Common myeloid progenitor, CD34-positive (primary cell): ENCODE measurements around the gene ADAMTS13.
"Not testable (repeated sequence)": the region's sequence is repeated elsewhere in the genome, so short reads cannot be mapped to it uniquely, and the experiment has no call there.

Experiments
- CTCF ChIA-PET: fragments of 350-600 bp; sonication (Branson Sonifier 250); formaldehyde crosslinking; loops from one replicate; lab custom pipeline; 2021; ENCODE audit warnings: antibody characterized with exemption; lab: Charles Lee
- POLR2A ChIA-PET: fragments of 350-600 bp; sonication (Branson Sonifier 250); formaldehyde crosslinking; loops from one replicate; lab custom pipeline; 2021; ENCODE audit warnings: antibody characterized with exemption; lab: Charles Lee
- DNase-seq, 3 donors: peaks; one replicate each; pipeline versions ENCODE4 v3.0.0 to v3.0.0-alpha.2; 2013
- H3K27ac ChIP-seq, 2 experiments: 1 replicate in 1 of 2; 2 replicates in 1 of 2; pipeline ENCODE4 v1.7.0; 2013; ENCODE audit warnings: inconsistent platforms in 2 of 2, low read length in 2 of 2, mild to moderate bottlenecking in 2 of 2, low read depth in 1 of 2, moderate library complexity in 1 of 2; ENCODE audit not compliant: severe bottlenecking in 2 of 2, insufficient read depth in 1 of 2, poor library complexity in 1 of 2
- H3K27me3 ChIP-seq, 5 experiments: replicated peaks in 2 of 5; 1 replicate in 3 of 5; 2 replicates in 2 of 5; pipeline versions ENCODE4 v1.6.1 to v1.7.0; 2013; ENCODE audit warnings: low read length in 4 of 5, mild to moderate bottlenecking in 2 of 5, moderate library complexity in 2 of 5, inconsistent platforms in 1 of 5; ENCODE audit not compliant: insufficient read depth in 5 of 5, control insufficient read depth in 4 of 5
- H3K36me3 ChIP-seq, 4 experiments: 1 replicate in 2 of 4; 2 replicates in 2 of 4; pipeline versions ENCODE4 v1.6.1 to v1.7.0; 2013; ENCODE audit warnings: low read length in 3 of 4, control low read depth in 1 of 4, mild to moderate bottlenecking in 1 of 4; ENCODE audit not compliant: control insufficient read depth in 4 of 4, insufficient read depth in 4 of 4
- H3K4me1 ChIP-seq, 4 experiments: 1 replicate in 3 of 4; 2 replicates in 1 of 4; pipeline versions ENCODE4 v1.6.1 to v1.7.1; 2013; ENCODE audit warnings: low read length in 3 of 4, mild to moderate bottlenecking in 3 of 4, control low read depth in 1 of 4, inconsistent platforms in 1 of 4, moderate library complexity in 1 of 4; ENCODE audit not compliant: control insufficient read depth in 4 of 4, insufficient read depth in 4 of 4; ENCODE audit errors: control extremely low read depth in 1 of 4
- H3K4me3 ChIP-seq, 7 experiments: 1 replicate in 4 of 7; 2 replicates in 3 of 7; pipeline versions ENCODE4 v1.5.1 to v1.7.0; 2013; ENCODE audit warnings: mild to moderate bottlenecking in 7 of 7, low read length in 6 of 7, moderate library complexity in 6 of 7, inconsistent platforms in 2 of 7, low read depth in 2 of 7, control low read depth in 1 of 7; ENCODE audit not compliant: insufficient read depth in 4 of 7, control insufficient read depth in 1 of 7; ENCODE audit errors: extremely low read depth in 1 of 7
- H3K9me3 ChIP-seq, 5 experiments: 1 replicate in 4 of 5; 2 replicates in 1 of 5; pipeline versions ENCODE4 v1.6.1 to v1.7.1; 2013; ENCODE audit warnings: low read length in 4 of 5, mild to moderate bottlenecking in 2 of 5, inconsistent platforms in 1 of 5, low read depth in 1 of 5, moderate library complexity in 1 of 5; ENCODE audit not compliant: control insufficient read depth in 4 of 5, insufficient read depth in 2 of 5; ENCODE audit errors: control extremely low read depth in 1 of 5
- WGBS: methylation state at CpG from one replicate; pipeline ENCODE4 v1.1.5; 2013; ENCODE audit not compliant: insufficient coverage; 5-methylcytosine and 5-hydroxymethylcytosine counted together

The ADAMTS13 gene

DNA sequence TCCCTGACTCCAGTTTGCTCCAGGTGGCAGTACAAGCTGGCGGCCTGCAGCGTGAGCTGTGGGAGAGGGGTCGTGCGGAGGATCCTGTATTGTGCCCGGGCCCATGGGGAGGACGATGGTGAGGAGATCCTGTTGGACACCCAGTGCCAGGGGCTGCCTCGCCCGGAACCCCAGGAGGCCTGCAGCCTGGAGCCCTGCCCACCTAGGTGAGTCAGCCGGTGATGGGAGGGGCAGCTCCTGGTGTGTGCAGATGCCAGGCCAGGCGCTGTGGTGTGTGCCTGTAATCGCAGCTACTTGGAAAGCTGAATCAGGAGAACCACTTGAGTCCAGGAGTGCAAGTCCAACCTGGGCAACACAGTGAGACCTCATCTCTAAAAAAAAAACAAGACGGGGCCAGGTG is 27.6 kb downstream of the ADAMTS13 start:
- DNase-seq, result no peak
- CTCF ChIA-PET, result no interaction called here
- Histone ChIP-seq H3K27me3 (peaks cover 0 to 1% (median 0%) of the 10 kb centered on the region in 5 experiments), H3K27ac (no peak overlapping the region), H3K9me3 (no peaks in the 10 kb centered on the region), H3K36me3 (no peaks in the 10 kb centered on the region), H3K4me3 (no peak overlapping the region), H3K4me1 (peaks cover 0 to 3% (median 0%) of the 10 kb centered on the region in 4 experiments)
- WGBS, result 97% methylated on average over 11 of the region's 12 CpGs
- POLR2A ChIA-PET, result no interaction called here

DNA sequence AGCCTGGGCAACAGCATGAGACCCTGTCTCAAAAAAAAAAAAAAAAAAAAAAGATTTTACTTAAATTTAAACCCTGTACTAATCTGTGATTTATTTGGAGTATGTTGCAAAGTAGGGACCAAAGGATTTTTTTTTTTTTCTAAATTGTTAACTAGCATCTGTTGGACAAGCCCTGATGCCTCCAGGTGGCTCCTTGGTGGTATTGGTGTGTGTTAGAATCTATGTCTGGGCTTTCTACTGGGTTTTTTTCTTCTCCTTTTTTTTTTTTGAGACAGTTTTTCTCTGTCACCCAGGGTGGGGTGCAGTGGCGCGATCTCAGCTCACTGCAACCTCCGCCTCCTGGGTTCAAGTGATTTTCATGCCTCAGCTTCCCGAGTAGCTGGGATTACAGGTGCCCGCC is 29.7 kb downstream of the ADAMTS13 start:
- H3K9me3 ChIP-seq, H3K4me3 ChIP-seq, H3K27me3 ChIP-seq, H3K27ac ChIP-seq, H3K36me3 ChIP-seq, POLR2A ChIA-PET, H3K4me1 ChIP-seq: not testable (repeated sequence)
- DNase-seq, result peak in 2 of 3 donors; percentile 31 to 45
- CTCF ChIA-PET, result interaction anchor here (1.4 kb wide), 1 partner anchor 19 kb away, joined by 3 read pairs; no protein-coding TSS in a partner anchor
- WGBS, result 100% methylated on average over 5 of the region's 5 CpGs

DNA sequence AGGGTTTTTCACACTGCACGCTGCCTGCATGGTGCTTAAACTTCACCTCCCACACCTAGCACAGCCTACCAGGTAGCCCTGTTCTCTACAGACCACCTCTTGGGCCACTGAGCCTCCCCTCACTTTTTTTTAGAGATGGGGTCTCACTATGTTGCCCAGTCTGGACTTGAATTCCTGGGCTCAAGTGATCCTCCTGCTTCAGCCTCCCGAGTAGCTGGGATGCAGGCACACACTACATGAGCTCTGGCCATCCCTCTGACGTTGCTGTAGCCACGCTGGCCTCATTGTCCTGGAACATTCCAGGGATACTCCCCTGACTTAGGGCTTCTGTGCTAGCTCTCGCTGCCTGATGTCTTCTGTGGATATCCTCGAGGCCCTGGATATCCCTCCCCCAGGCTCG is 30.4 kb downstream of the ADAMTS13 start:
- WGBS, result 96% methylated on average over 7 of the region's 7 CpGs
- ChIA-PET CTCF (no interaction called here), POLR2A (no interaction called here)
- Histone ChIP-seq H3K27ac (no peak overlapping the region), H3K4me1 (peaks cover 0 to 3% (median 0%) of the 10 kb centered on the region in 4 experiments), H3K9me3 (no peaks in the 10 kb centered on the region), H3K36me3 (no peaks in the 10 kb centered on the region), H3K27me3 (peaks cover 0 to 1% (median 0%) of the 10 kb centered on the region in 5 experiments), H3K4me3 (no peak overlapping the region)
- no peak for DNase-seq

DNA sequence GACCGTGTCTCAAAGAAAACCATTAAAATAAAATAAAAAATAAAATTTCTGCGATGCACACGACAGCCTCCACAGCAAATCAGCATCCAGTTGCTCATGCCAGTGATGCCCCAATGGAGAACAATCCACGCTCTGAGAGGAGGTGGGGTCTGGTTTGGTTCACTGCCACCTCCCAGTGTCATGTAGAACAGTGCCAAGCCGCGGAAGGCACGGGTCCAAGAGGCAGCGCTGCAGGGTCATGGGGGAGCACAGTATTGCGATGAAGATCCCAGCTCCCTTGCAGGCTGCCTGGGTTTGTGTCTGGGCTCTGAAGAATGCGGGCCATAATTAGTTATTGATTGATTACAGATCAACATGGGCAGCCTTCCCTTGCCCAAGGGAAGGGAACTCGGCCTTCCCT is 31.5 kb downstream of the ADAMTS13 start:
- CTCF ChIA-PET, result interaction anchor here (0.8 to 1.6 kb wide), 2 partner anchors 9 to 21 kb away, joined by 3 read pairs; no protein-coding TSS in a partner anchor
- 94% methylated on average over 7 of the region's 11 CpGs for WGBS

DNA sequence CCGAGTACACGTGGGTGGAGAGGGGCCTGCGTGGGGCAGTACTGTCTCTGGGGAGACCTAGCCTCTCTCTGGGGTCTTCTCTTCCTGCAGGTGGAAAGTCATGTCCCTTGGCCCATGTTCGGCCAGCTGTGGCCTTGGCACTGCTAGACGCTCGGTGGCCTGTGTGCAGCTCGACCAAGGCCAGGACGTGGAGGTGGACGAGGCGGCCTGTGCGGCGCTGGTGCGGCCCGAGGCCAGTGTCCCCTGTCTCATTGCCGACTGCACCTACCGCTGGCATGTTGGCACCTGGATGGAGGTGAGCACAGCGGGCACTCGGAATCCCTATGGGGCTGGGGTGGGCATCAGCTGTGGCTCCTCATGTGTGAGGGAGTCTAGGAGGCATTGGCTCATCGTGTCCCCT is 32.2 kb downstream of the ADAMTS13 start:
- Histone ChIP-seq H3K9me3 (no peaks in the 10 kb centered on the region), H3K36me3 (no peaks in the 10 kb centered on the region), H3K27me3 (no peaks in the 10 kb centered on the region), H3K4me3 (no peak overlapping the region), H3K27ac (no peak overlapping the region), H3K4me1 (peaks cover 3 to 11% (median 9%) of the 10 kb centered on the region in 4 experiments)
- ChIA-PET POLR2A (interaction anchor here (1.0 kb wide), 1 partner anchor 216 kb away, joined by 3 read pairs; no protein-coding TSS in a partner anchor), CTCF (interaction anchor here (1.0 to 2.7 kb wide), 5 partner anchors 9 to 267 kb away, joined by 3 to 11 read pairs (median 4); no protein-coding TSS in a partner anchor)
- 96% methylated on average over 18 of the region's 19 CpGs for WGBS
- no peak for DNase-seq

More for the DNA sequence above, 31.5 kb downstream of the ADAMTS13 start:
- H3K27me3 ChIP-seq, result peaks cover 0 to 1% (median 0%) of the 10 kb centered on the region in 5 experiments
- peaks cover 0 to 4% (median 2%) of the 10 kb centered on the region in 4 experiments for H3K4me1 ChIP-seq
- H3K27ac ChIP-seq, result no peak overlapping the region
- POLR2A ChIA-PET, result interaction anchor here (1.0 kb wide), 1 partner anchor 215 kb away, joined by 3 read pairs; no protein-coding TSS in a partner anchor
- H3K9me3 ChIP-seq, result no peaks in the 10 kb centered on the region
- H3K4me3 ChIP-seq, result no peak overlapping the region
- no peaks in the 10 kb centered on the region for H3K36me3 ChIP-seq
- DNase-seq, result no peak

DNA sequence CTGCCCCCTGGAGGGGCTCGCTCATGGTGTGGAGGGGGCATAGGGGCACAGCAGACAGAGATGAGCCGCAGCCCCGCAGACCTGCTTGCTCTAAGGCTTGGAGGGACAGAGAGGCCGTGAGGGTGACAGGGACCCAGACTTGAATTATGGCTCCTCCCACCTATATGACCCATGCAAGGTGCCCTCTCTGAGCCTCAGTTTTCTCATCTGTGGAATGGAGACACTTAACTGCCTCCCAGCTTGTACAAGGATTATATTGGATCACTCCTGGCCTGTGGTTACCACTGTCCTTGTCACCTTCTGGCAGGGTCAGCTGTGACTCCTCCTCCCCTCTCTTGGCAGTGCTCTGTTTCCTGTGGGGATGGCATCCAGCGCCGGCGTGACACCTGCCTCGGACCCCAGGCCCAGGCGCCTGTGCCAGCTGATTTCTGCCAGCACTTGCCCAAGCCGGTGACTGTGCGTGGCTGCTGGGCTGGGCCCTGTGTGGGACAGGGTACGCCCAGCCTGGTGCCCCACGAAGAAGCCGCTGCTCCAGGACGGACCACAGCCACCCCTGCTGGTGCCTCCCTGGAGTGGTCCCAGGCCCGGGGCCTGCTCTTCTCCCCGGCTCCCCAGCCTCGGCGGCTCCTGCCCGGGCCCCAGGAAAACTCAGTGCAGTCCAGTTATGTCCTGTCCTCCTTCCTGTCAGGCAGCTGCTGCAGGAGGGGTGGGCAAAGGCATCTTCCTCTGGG is 32.9 kb downstream of the ADAMTS13 start:
- H3K4me3 ChIP-seq, result no peak overlapping the region
- H3K9me3 ChIP-seq, result no peaks in the 10 kb centered on the region
- H3K4me1 ChIP-seq, result peaks cover 3 to 12% (median 10%) of the 10 kb centered on the region in 4 experiments
- H3K27me3 ChIP-seq, result no peaks in the 10 kb centered on the region
- ChIA-PET POLR2A (no interaction called here), CTCF (interaction anchor here (0.9 to 2.7 kb wide), 7 partner anchors 8 to 268 kb away, joined by 3 to 11 read pairs (median 4); no protein-coding TSS in a partner anchor)
- H3K27ac ChIP-seq, result no peak overlapping the region
- no peaks in the 10 kb centered on the region for H3K36me3 ChIP-seq
- over 99% methylated on average over 17 of the region's 20 CpGs for WGBS
- no peak for DNase-seq

DNA sequence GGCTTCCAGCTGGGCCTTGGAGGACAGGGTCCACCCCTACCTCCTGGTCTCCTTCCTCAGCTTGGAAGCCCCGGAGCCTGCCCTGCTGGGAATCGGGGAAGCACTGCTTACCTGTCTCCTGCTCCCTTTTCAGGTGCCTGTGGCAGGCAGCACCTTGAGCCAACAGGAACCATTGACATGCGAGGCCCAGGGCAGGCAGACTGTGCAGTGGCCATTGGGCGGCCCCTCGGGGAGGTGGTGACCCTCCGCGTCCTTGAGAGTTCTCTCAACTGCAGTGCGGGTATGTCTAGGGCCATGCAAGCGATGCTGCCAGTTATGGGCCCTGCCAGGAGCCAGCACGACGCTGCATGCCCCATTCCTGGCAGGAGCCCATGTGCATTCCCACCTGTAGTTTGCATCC is 33.8 kb downstream of the ADAMTS13 start:
- no peak for DNase-seq
- no peaks in the 10 kb centered on the region for H3K27me3 ChIP-seq
- peaks cover 3 to 18% (median 16%) of the 10 kb centered on the region in 4 experiments for H3K4me1 ChIP-seq
- ChIA-PET CTCF (interaction anchor here (0.9 to 2.7 kb wide), 5 partner anchors 17 to 31 kb away, joined by 3 to 11 read pairs (median 4); partner anchors contain the start of gene SLC2A6), POLR2A (no interaction called here)
- H3K36me3 ChIP-seq, result no peaks in the 10 kb centered on the region
- WGBS, result 99% methylated on average over 9 of the region's 11 CpGs
- H3K4me3 ChIP-seq, result no peak overlapping the region
- H3K9me3 ChIP-seq, result no peaks in the 10 kb centered on the region
- H3K27ac ChIP-seq, result no peak overlapping the region
